ENCODE results near the gene MAML2. TPM values are rescaled to one million over a fixed set of nuclear protein-coding genes. Genes with fewer than 3 reads are reported as not detected.
"Not testable (repeated sequence)": the region's sequence is repeated elsewhere in the genome, so short reads cannot be mapped to it uniquely, and the experiment has no call there.

Gene MAML2
- total RNA-seq, 6 experiments from 2014 or later = 24.9 to 30.8 (median 28.3) TPM

DNA sequence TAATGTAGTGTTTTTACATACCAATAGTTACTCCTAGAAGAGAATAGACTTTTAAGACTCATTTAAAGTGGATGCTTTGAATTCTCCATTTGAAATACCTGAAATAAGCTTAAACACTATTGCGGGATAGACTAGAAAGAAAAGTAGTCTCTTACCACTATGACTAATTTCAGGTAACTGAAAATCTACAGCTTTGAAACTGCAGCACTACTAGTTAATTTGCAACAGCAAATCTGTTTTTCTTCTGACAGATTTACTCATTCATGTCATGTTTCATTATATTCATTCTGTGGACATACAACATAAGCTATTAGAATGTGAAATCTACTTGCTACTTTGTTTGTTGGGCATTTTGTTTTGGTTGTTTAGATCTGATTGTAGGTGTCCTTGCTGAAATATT lies 153.6 kb downstream of the MAML2 start:
- no peak for DNase-seq
- TF ChIP-seq, protein P1, sequence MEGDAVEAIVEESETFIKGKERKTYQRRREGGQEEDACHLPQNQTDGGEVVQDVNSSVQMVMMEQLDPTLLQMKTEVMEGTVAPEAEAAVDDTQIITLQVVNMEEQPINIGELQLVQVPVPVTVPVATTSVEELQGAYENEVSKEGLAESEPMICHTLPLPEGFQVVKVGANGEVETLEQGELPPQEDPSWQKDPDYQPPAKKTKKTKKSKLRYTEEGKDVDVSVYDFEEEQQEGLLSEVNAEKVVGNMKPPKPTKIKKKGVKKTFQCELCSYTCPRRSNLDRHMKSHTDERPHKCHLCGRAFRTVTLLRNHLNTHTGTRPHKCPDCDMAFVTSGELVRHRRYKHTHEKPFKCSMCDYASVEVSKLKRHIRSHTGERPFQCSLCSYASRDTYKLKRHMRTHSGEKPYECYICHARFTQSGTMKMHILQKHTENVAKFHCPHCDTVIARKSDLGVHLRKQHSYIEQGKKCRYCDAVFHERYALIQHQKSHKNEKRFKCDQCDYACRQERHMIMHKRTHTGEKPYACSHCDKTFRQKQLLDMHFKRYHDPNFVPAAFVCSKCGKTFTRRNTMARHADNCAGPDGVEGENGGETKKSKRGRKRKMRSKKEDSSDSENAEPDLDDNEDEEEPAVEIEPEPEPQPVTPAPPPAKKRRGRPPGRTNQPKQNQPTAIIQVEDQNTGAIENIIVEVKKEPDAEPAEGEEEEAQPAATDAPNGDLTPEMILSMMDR (IDR thresholded peaks at IDR 0.05) = no peak
- Mint-ChIP-seq H3K9me3 (peaks cover 4% of the 10 kb centered on the region; the same call in 1 of the 2 replicates), H3K4me1 (ENCODE audit: low read depth) (peaks cover 74% of the 10 kb centered on the region), H3K27me3 (ENCODE audit: insufficient read depth) (no peaks in the 10 kb centered on the region; the same call in 1 of the 2 replicates), H3K36me3 (ENCODE audit: low read depth) (peaks cover 28% of the 10 kb centered on the region), H3K27ac (peak overlapping the region; percentile 94), H3K4me3 (peak overlapping the region; percentile 65)

DNA sequence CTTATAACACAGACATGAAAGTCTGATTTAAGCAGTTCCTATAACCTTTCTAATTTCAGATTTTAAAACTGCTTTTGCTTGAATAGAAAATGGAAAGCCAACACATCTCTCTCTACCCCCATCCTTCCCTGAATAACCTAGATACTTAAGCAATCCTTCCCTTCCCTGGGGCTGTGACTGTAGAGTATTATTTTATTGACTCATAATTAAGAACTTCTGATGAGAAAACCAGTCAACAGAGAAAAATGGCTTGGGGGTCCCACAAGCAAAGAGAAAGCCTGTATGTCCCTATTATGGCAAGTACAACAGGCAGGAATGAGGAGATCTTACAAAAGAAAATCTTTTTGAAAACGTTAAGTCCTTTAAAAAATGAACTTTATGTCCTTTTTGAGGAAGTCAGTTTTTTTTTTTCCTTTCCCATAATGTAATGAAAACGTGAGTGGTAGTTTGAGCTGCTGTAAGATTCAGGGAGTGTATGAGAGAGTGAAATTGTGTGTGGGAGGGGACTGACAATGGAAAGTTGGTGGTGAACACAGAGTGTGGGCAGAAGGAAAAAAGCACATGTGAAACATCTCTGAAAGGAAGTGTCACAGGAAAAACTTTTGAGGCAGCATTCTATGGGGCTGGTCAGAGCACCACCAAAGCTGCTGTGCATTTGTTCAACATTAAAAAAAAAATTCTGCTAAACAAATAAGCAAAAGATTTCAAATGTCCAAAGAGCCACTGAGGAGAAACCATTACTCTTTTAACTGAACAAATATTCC lies 154.6 kb downstream of the MAML2 start:
- peak; percentile 79 for DNase-seq
- peak overlapping the region; percentile 65 for H3K4me3 Mint-ChIP-seq
- H3K4me1 Mint-ChIP-seq (ENCODE audit: low read depth) = peaks cover 70% of the 10 kb centered on the region
- no peaks in the 10 kb centered on the region; the same call in 1 of the 2 replicates for H3K27me3 Mint-ChIP-seq (ENCODE audit: insufficient read depth)
- TF ChIP-seq, protein P1 (IDR thresholded peaks at IDR 0.05) = no peak
- peak overlapping the region; percentile 94 for H3K27ac Mint-ChIP-seq
- H3K9me3 Mint-ChIP-seq = peaks cover 4% of the 10 kb centered on the region; the same call in 1 of the 2 replicates
- H3K36me3 Mint-ChIP-seq (ENCODE audit: low read depth) = peaks cover 28% of the 10 kb centered on the region

DNA sequence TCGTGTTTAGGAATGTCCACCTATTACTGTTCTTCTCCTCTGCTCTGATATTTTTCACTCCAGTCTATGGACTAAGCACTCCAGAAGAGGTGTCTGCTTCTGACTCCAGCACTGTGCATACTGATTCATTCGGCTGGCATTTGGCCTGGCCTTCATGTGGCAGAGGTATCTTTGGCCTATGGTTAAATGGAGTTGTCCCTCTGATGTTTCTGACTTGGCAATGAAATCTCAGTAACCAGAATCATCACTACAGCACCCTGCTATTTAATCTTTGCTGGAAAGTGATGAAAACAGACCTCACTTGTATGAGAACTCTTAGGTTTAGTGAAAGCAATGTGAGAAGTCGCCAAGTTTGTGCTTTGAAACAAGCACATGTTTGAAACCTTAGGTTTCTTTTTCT lies 155.2 kb downstream of the MAML2 start:
- peaks cover 27% of the 10 kb centered on the region for H3K36me3 Mint-ChIP-seq (ENCODE audit: low read depth)
- peak; percentile 87 for DNase-seq
- H3K9me3 Mint-ChIP-seq = peaks cover 4% of the 10 kb centered on the region; the same call in 1 of the 2 replicates
- H3K27me3 Mint-ChIP-seq (ENCODE audit: insufficient read depth) = no peaks in the 10 kb centered on the region; the same call in 1 of the 2 replicates
- peak overlapping the region; percentile 65 for H3K4me3 Mint-ChIP-seq
- TF ChIP-seq, protein P1 (IDR thresholded peaks at IDR 0.05) = no peak
- H3K27ac Mint-ChIP-seq = peak overlapping the region; percentile 94
- peaks cover 69% of the 10 kb centered on the region for H3K4me1 Mint-ChIP-seq (ENCODE audit: low read depth)

DNA sequence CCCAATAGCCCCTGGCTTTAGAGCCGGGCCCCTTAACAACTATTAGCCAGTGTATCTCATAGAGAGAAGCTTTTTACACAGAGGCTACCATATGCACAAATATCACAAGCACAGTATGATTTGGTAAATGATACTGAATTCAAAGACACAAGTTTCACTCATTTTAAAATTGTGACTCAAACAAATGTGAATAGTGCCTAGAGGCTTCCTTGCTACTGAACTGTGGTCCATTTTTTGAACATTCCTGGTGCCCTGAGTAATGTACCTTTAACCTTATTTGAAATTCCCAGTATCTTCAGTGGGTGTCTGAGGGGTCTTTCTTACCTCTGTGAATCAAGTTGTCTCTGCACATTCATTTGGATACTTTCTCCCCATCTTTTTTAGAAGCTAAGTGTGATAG lies 156.2 kb downstream of the MAML2 start:
- H3K36me3 Mint-ChIP-seq (ENCODE audit: low read depth) = peaks cover 21% of the 10 kb centered on the region
- H3K9me3 Mint-ChIP-seq = peaks cover 4% of the 10 kb centered on the region; the same call in 1 of the 2 replicates
- H3K4me1 Mint-ChIP-seq (ENCODE audit: low read depth) = peaks cover 72% of the 10 kb centered on the region
- TF ChIP-seq, protein P1 (IDR thresholded peaks at IDR 0.05) = no peak
- peaks cover under 1% of the 10 kb centered on the region; the same call in 1 of the 2 replicates for H3K27me3 Mint-ChIP-seq (ENCODE audit: insufficient read depth)
- H3K27ac Mint-ChIP-seq = peak overlapping the region; percentile 94
- DNase-seq = no peak
- peak overlapping the region; percentile 65 for H3K4me3 Mint-ChIP-seq

DNA sequence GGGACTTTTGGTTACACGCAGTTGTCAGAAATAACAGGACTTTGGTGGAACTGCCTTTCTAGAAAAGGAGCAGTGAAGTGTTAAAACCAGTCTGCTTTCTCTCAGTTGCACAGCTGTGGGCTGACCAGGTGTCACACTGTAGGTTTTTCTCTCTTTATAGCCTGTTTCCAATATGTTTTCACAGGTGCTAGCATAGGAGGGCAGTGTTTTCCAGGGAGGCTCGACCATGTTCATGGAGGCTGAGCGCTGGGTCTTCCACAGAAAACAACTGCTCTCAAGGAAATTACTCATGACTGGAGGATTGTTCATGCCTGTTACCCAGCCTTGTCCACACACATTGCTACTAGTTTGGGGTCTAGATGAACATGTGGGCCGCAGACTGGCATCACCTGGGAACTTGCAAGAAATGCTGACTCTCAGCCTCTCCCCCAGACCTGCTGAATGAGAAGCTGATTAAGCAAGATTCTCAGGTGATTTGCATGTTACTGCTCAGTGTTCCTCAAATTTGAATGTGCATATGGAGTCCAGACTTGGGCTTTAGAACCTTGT lies 157.7 kb downstream of the MAML2 start:
- H3K9me3 Mint-ChIP-seq = no peaks in the 10 kb centered on the region
- H3K27me3 Mint-ChIP-seq (ENCODE audit: insufficient read depth) = peaks cover 2% of the 10 kb centered on the region; the same call in 1 of the 2 replicates
- peaks cover 20% of the 10 kb centered on the region for H3K36me3 Mint-ChIP-seq (ENCODE audit: low read depth)
- H3K4me3 Mint-ChIP-seq = no peak overlapping the region
- H3K4me1 Mint-ChIP-seq (ENCODE audit: low read depth) = peaks cover 71% of the 10 kb centered on the region
- TF ChIP-seq, protein P1 (IDR thresholded peaks at IDR 0.05) = no peak
- H3K27ac Mint-ChIP-seq = peak overlapping the region; percentile 94
- DNase-seq = no peak

DNA sequence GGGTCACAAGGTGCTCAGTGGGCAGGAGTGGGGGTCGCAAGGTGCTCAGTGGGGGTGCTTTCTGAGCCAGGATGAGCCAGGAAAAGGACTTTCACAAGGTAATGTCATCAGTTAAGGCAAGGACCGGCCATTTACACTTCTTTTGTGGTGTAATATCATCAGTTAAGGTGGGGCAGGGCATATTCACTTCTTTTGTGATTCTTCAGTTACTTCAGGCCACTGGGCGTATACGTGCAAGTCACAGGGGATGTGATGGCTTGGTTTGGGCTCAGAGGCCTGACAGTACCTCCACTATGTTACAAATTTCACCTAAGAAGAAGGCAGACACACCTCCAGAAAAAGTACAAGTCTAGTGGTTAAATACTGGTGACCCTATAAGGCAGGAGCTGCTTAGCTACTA lies 162.1 kb downstream of the MAML2 start:
- H3K9me3 Mint-ChIP-seq, H3K27ac Mint-ChIP-seq, H3K4me3 Mint-ChIP-seq: not testable (repeated sequence)

More for the DNA sequence above, 162.1 kb downstream of the MAML2 start:
- DNase-seq; H3K27me3 Mint-ChIP-seq (ENCODE audit: insufficient read depth): not testable (repeated sequence)
- H3K36me3 Mint-ChIP-seq (ENCODE audit: low read depth) = peaks cover 34% of the 10 kb centered on the region
- peaks cover 41% of the 10 kb centered on the region; the same call in 1 of the 2 replicates for H3K4me1 Mint-ChIP-seq (ENCODE audit: low read depth)
